Measurements from ENCODE around the gene EZR.

GRCh38 chr6:158812611-158813010 is 6.6 kb downstream of the EZR start:
- no peak for TF ChIP-seq CTCF (IDR thresholded peaks at IDR 0.05; ENCODE audit: low read length)
- no peak for TF ChIP-seq EZH2phosphoT487 (IDR thresholded peaks at IDR 0.05; ENCODE audit: low read length)
- TF ChIP-seq EZH2 (optimal IDR thresholded peaks at IDR 0.05; ENCODE audit: low read depth, low read length): no peak
